GM12865 (cell line): ENCODE data around the gene NAV1.

Experiments
- DNase-seq: peaks from one replicate; pipeline ENCODE4 v3.0.0; 2010; ENCODE audit warnings: low read depth
- H3K4me3 ChIP-seq: 2 replicates; pipeline ENCODE4 v1.5.1; 2011; ENCODE audit warnings: mild to moderate bottlenecking, low read depth, low read length, control low read depth
- CTCF ChIP-seq: IDR thresholded peaks from 2 replicates; pipeline ENCODE4 v1.5.1; 2011; ENCODE audit warnings: low read length, control low read depth, low read depth, inconsistent platforms; ENCODE audit not compliant: insufficient read depth; ENCODE audit errors: missing control alignments

NAV1 gene

GRCh38 chr1:201555593-201555945, 16.6 kb downstream of the NAV1 start:
- no peak for DNase-seq
- no peak overlapping the region for H3K4me3 ChIP-seq
- TF ChIP-seq CTCF: no peak

- no peak overlapping the region for H3K4me3 ChIP-seq
- no peak for DNase-seq
- no peak for TF ChIP-seq CTCF
Observed at GRCh38 chr1:201556841-201557571, 18.1 kb downstream of the NAV1 start.

- no peak for DNase-seq
- no peak overlapping the region for H3K4me3 ChIP-seq
- no peak for TF ChIP-seq CTCF
Observed at GRCh38 chr1:201557572-201557958, 18.6 kb downstream of the NAV1 start.

GRCh38 chr1:201559679-201560162, 20.8 kb downstream of the NAV1 start:
- TF ChIP-seq CTCF: peak; percentile 98
- no peak overlapping the region for H3K4me3 ChIP-seq
- DNase-seq: peak; percentile 77

GRCh38 chr1:201560328-201561194, 21.6 kb downstream of the NAV1 start:
- no peak overlapping the region for H3K4me3 ChIP-seq
- DNase-seq: no peak
- TF ChIP-seq CTCF: no peak

GRCh38 chr1:201561195-201561564, 22.3 kb downstream of the NAV1 start:
- no peak for TF ChIP-seq CTCF
- no peak overlapping the region for H3K4me3 ChIP-seq
- no peak for DNase-seq

- DNase-seq: no peak
- no peak overlapping the region for H3K4me3 ChIP-seq
- TF ChIP-seq CTCF: no peak
Observed at GRCh38 chr1:201561601-201562000, 22.7 kb downstream of the NAV1 start.
